Omental fat pad (tissue), 4 donors: ENCODE data around the gene CFAP20DC. TPM values are rescaled to one million over a fixed set of nuclear protein-coding genes. Genes with fewer than 3 reads are reported as not detected.
A peak's percentile ranks its signal among the peaks of the same experiment; 100 is the strongest.
"Not testable (repeated sequence)": the region's sequence is repeated elsewhere in the genome, so short reads cannot be mapped to it uniquely, and the experiment has no call there.

ENCODE experiments used
- ATAC-seq: fragments of 150-250 bp; one replicate; pipeline ENCODE4 v1.9.1; 2016; ENCODE audit warnings: mild to moderate bottlenecking, moderate library complexity; ENCODE audit not compliant: low FRiP score
- DNase-seq: peaks from one replicate; pipeline ENCODE4 v3.0.0-alpha.2; 2019; ENCODE audit warnings: low spot score
- total RNA-seq, 4 donors: library from RNA; depleted of rRNA; stranded (reverse); fragments of >200 nt; gene quantifications; one replicate each; pipeline ENCODE4 v1.1.0, GENCODE V29; 2016
- TF ChIP-seq, protein P1 (sequence below), 3 donors: fragments of 450-650 bp; IDR thresholded peaks; one replicate each; pipeline ENCODE4 v1.5.1; 2016 to 2017; ENCODE audit warnings: antibody characterized with exemption in 3 of 3, mild to moderate bottlenecking in 3 of 3, moderate library complexity in 2 of 3

Gene CFAP20DC
- total RNA-seq, 4 donors from 2014 or later, result 0.25 to 0.36 (median 0.28) TPM; not detected in 1

DNA sequence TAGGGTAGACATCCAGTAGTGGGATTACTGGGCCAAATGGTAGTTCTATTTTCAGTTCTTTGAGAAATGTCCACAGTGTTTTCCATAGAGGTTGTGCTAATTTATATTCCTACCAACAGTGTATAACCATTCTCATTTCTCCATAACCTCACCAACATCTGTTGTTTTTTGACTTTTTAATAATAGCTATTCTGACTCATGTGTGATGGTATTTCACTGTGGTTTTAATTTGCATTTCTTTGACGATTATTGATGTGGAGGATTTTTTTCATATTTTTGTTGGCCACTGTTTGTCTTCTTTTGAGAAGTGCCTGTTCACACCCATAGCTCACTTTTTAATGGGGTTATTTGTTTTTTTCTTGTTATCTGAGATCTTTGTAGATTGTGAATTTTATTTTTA is 125.2 kb downstream of the CFAP20DC start:
- DNase-seq (no peak), ATAC-seq (no peak)
- TF ChIP-seq, protein P1, sequence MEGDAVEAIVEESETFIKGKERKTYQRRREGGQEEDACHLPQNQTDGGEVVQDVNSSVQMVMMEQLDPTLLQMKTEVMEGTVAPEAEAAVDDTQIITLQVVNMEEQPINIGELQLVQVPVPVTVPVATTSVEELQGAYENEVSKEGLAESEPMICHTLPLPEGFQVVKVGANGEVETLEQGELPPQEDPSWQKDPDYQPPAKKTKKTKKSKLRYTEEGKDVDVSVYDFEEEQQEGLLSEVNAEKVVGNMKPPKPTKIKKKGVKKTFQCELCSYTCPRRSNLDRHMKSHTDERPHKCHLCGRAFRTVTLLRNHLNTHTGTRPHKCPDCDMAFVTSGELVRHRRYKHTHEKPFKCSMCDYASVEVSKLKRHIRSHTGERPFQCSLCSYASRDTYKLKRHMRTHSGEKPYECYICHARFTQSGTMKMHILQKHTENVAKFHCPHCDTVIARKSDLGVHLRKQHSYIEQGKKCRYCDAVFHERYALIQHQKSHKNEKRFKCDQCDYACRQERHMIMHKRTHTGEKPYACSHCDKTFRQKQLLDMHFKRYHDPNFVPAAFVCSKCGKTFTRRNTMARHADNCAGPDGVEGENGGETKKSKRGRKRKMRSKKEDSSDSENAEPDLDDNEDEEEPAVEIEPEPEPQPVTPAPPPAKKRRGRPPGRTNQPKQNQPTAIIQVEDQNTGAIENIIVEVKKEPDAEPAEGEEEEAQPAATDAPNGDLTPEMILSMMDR (IDR thresholded peaks at IDR 0.05), result no peak

DNA sequence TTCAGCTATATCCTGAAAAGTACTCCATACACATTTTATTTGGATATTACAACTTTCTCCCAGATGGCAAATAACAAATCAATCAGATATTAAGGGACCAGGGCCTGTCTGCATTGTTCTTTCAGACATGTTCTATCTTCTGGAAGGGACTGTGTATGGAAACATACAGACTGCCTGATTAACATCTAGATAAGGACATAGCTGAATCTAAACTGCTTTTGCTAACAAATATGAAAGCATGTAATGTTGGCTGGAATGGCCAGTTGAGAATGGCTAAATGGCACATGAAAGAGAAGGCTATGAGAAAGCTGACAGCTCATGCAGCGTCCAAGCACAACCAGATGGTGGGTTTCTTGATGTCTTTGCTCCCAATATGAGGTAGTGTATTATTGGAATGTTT is 149.4 kb downstream of the CFAP20DC start:
- ATAC-seq, result no peak
- TF ChIP-seq, protein P1 (IDR thresholded peaks at IDR 0.05), result no peak
- no peak for DNase-seq

DNA sequence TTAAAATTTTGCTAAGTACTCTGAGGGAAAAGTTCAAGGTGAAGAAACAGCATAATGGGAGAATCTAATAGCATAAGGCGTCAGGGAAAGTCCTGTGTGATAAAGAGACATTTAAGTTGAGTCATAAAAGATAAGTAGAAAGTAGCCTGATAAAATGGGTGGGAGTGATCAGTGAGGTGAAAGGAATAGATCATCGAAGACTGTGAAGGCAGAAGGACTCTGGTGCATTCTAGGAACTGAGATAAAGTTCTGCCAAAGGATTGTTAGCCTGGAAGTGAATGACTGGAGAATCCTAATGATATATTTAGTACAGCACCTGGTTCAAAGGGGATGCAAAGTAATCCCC is 149.9 kb downstream of the CFAP20DC start:
- TF ChIP-seq, protein P1 (IDR thresholded peaks at IDR 0.05), result no peak
- ATAC-seq, result no peak
- DNase-seq, result no peak

DNA sequence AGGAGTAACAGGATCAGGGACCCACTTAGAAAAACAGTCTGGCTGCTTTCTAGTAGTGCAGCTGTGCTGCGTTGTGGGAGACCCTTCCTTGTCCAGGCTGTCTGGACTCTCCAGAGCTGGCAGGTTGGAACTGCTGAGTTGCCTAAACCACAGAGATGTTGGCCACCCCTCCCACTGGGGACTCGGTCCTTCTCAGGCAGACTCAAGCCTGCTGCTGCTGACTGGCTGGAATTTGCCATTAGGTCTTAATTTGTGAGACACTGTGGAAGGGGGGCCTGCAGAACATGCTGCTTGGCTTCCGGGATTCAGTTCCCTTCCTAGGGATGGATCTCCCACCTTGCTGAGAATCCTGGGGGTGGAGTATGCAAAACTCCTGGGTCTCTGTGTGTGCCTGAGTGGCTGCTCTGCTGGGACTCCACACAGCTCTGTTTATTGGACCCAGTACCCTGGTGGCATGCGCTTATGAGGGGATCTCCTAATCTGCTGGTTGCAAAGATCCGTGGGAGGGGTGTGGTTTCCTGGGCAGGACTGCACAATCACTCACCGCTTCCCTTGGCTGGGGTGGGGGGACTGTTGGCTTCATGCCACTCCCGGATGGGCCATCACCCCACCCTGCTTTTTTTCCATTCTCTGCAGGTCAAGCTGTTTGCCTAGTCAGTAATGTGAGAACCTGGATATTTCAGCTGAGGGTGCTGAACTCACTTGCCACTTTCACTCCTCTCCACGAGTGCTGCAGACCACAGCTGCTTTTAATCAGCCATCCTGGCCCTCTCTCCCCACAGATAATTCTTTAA is 150.5 kb downstream of the CFAP20DC start:
- no peak for DNase-seq
- ATAC-seq, result peak; percentile 48
- TF ChIP-seq, protein P1 (IDR thresholded peaks at IDR 0.05), result no peak

DNA sequence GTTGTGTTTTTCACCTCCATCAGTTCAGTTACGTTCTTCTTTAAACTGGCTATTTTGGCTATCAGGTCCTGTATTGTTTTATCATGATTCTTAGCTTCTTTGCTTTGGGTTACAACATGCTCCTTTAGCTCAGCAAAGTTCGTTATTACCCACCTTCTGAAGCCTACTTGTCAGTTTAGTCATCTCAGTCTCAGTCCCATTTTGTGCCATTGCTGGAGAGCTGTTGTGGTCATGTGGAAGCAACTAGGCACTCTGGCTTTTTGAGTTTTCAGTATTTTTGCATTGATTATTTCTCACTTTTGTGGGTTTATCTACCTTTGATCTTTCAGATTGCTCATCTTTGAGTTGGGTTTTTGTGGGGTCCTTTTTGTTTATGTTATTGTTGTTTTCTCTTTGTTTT is 151.3 kb downstream of the CFAP20DC start:
- ATAC-seq (no peak), DNase-seq (no peak)
- TF ChIP-seq, protein P1 (IDR thresholded peaks at IDR 0.05), result no peak

DNA sequence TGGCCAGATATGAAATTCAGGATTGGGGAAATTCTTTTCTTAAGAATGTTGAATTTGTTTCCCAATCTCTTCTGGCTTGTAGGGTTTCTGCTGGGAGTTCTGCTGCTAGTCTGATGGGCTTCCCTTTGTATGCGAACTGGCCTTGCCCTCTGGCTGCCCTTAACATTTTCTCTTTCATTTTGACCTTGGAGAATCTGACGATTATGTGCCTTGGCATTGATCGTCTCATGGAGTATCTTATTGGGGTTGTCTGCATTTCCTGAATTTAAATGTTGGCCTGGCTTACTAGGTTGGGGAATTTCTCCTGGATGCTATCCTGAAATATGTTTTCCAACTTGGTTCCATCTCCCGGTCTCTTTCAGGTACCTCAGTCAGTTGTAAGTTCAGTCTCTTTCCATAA is 152.2 kb downstream of the CFAP20DC start:
- no peak for DNase-seq
- ATAC-seq, result no peak
- TF ChIP-seq, protein P1 (IDR thresholded peaks at IDR 0.05), result no peak

DNA sequence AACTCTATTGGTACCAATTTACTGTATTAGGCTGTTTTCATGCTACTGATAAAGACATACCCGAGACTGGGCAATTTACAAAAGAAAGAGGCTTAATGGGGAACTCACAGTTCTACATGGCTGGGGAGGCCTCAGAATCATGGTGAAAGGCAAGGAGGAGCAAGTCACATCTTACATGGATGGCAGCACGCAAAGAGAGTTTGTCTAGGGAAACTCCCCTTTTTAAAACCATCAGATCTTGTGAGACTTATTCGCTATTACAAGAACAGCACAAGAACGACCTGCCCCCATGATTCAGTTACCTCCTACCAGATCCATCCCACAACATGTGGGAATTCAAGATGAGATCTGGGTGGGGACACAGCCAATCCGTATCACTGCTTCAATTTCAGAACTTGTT is 154.1 kb downstream of the CFAP20DC start:
- ATAC-seq, DNase-seq: not testable (repeated sequence)

DNA sequence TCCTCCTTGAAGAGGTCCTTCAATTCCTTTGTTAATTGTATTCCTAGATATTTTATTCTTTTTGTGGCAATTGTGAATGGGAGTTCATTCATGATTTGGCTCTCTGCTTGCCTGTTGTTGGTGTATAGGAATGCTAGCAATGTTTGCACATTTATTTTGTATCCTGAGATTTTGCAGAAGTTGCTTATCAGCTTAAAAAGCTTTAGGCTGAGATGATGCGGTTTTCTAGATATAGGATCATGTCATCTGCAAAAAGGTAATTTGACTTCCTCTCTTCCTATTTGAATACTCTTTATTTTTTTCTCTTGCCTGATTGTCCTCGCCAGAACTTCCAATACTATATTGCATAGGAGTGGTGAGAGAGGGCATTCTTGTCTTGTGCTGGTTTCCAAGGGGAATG is 157.3 kb downstream of the CFAP20DC start:
- not testable (repeated sequence) for ATAC-seq, DNase-seq
